Tibial nerve (tissue), 3 donors: ENCODE data around the gene EEF1AKMT3.
"Not testable (repeated sequence)": the region's sequence is repeated elsewhere in the genome, so short reads cannot be mapped to it uniquely, and the experiment has no call there.

Source experiments
- POLR2A ChIP-seq, 2 donors: fragments of 450-650 bp; IDR thresholded peaks; one replicate each; pipeline ENCODE4 v1.6.1; 2017; ENCODE audit warnings: antibody characterized with exemption in 2 of 2, mild to moderate bottlenecking in 2 of 2, moderate library complexity in 2 of 2
- TF ChIP-seq, protein P1 (sequence below), 5 experiments: fragments of 200-600 bp in 3 of 5; fragments of 450-650 bp in 2 of 5; sonication (generic) in 3 of 5; IDR thresholded peaks; one replicate each; pipeline ENCODE4 v1.5.1; 2016 to 2019; ENCODE audit warnings: antibody characterized with exemption in 5 of 5, mild to moderate bottlenecking in 3 of 5, moderate library complexity in 2 of 5

- TF ChIP-seq POLR2A (IDR thresholded peaks at IDR 0.05): not testable (repeated sequence)
- TF ChIP-seq, protein P1, sequence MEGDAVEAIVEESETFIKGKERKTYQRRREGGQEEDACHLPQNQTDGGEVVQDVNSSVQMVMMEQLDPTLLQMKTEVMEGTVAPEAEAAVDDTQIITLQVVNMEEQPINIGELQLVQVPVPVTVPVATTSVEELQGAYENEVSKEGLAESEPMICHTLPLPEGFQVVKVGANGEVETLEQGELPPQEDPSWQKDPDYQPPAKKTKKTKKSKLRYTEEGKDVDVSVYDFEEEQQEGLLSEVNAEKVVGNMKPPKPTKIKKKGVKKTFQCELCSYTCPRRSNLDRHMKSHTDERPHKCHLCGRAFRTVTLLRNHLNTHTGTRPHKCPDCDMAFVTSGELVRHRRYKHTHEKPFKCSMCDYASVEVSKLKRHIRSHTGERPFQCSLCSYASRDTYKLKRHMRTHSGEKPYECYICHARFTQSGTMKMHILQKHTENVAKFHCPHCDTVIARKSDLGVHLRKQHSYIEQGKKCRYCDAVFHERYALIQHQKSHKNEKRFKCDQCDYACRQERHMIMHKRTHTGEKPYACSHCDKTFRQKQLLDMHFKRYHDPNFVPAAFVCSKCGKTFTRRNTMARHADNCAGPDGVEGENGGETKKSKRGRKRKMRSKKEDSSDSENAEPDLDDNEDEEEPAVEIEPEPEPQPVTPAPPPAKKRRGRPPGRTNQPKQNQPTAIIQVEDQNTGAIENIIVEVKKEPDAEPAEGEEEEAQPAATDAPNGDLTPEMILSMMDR (IDR thresholded peaks at IDR 0.05): not testable (repeated sequence)
Measured at GRCh38 chr12:57817990-57818331, 45.5 kb downstream of the EEF1AKMT3 start.
